Esophagus squamous epithelium (tissue), 4 donors: ENCODE results near the gene CENPN.

Experiments used
- CTCF ChIP-seq, 6 experiments: fragments of 450-650 bp in 4 of 6; fragments of 200-600 bp in 2 of 6; sonication (generic) in 2 of 6; IDR thresholded peaks; one replicate each; pipeline ENCODE4 v1.5.1; 2016 to 2019; ENCODE audit warnings: antibody characterized with exemption in 6 of 6, mild to moderate bottlenecking in 4 of 6, moderate library complexity in 4 of 6
- POLR2A ChIP-seq, 4 donors: fragments of 450-650 bp; IDR thresholded peaks; one replicate each; pipeline ENCODE4 v1.6.1; 2017; ENCODE audit warnings: antibody characterized with exemption in 4 of 4, mild to moderate bottlenecking in 4 of 4, moderate library complexity in 3 of 4

DNA sequence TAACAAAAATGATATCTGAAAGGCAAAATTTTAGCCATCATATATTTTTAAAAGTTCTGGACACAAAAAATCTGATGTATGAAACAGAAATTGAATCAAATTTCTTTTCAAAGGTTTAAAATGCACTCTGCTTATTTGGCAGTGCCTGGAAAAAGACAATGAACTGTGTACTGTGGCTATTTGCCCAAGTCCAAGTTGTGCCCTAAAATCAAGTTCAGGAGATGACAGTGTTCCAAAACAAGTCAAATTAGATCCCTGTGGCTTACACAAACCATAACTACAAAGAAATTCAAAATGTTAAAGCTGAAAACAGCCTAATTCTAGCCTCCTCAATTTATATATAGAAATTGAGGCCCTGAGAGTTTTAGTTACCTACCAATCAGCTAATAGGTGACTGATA, 25.9 kb upstream of the CENPN start:
- TF ChIP-seq CTCF (IDR thresholded peaks at IDR 0.05) (no peak), POLR2A (IDR thresholded peaks at IDR 0.05) (no peak)
